Activated T-cell treated with anti-CD3 and anti-CD28 coated beads, Interleukin-2, amount 50 U/mL, for 72 hours (primary cell): ENCODE measurements around the gene FZD10. TPM values are rescaled to one million over a fixed set of nuclear protein-coding genes. Genes with fewer than 3 reads are reported as not detected.

Source experiments
- ATAC-seq, 2 donors: fragments of 150-1000 bp; cut with Tn5 transposase; replicated peaks in 1 of 2; 2 replicates each; pipeline ENCODE4 v1.10.0; 2021; ENCODE audit warnings: moderate library complexity in 2 of 2, mild to moderate bottlenecking in 1 of 2
- DNase-seq, 2 donors: peaks; one replicate each; pipeline ENCODE4 v3.0.0; 2021 to 2022; ENCODE audit warnings: mixed read lengths in 1 of 2
- H3K27ac Mint-ChIP-seq: one replicate; pipeline ENCODE4 v1.8.0; 2022; ENCODE audit warnings: mild to moderate bottlenecking, moderate library complexity, mixed read lengths
- H3K27me3 Mint-ChIP-seq: one replicate; pipeline ENCODE4 v1.8.0; 2022; ENCODE audit warnings: low read depth, mixed read lengths
- H3K36me3 Mint-ChIP-seq, 2 donors: one replicate each; pipeline ENCODE4 v1.8.0; 2022; ENCODE audit warnings: mixed read lengths in 2 of 2, mild to moderate bottlenecking in 1 of 2; ENCODE audit not compliant: insufficient read depth in 2 of 2
- H3K4me1 Mint-ChIP-seq: one replicate; pipeline ENCODE4 v1.8.0; 2022; ENCODE audit warnings: low read depth, mixed read lengths
- H3K4me3 Mint-ChIP-seq, 2 donors: one replicate each; pipeline ENCODE4 v1.8.0; 2022; ENCODE audit warnings: mild to moderate bottlenecking in 2 of 2, mixed read lengths in 2 of 2, moderate library complexity in 2 of 2
- H3K9me3 Mint-ChIP-seq, 2 donors: one replicate each; pipeline ENCODE4 v1.8.0; 2022; ENCODE audit warnings: mixed read lengths in 2 of 2
- total RNA-seq, 2 donors: library from RNA; stranded (reverse); gene quantifications; one replicate each; pipeline ENCODE4 v1.2.3, GENCODE V29; 2022

FZD10 gene
- total RNA-seq, 2 donors from 2014 or later: not detected

GRCh38 chr12:130152386-130152785, 9.9 kb upstream of the FZD10 start:
- peaks cover 12% of the 10 kb centered on the region for H3K27me3 Mint-ChIP-seq
- no peaks in the 10 kb centered on the region for H3K9me3 Mint-ChIP-seq
- no peak for ATAC-seq
- H3K4me3 Mint-ChIP-seq: no peak overlapping the region
- no peak overlapping the region for H3K27ac Mint-ChIP-seq
- DNase-seq: no peak
- H3K36me3 Mint-ChIP-seq: no peaks in the 10 kb centered on the region
- no peaks in the 10 kb centered on the region for H3K4me1 Mint-ChIP-seq

GRCh38 chr12:130153803-130154202, 8.5 kb upstream of the FZD10 start:
- H3K27me3 Mint-ChIP-seq: peaks cover 12% of the 10 kb centered on the region
- no peak for ATAC-seq
- no peaks in the 10 kb centered on the region for H3K4me1 Mint-ChIP-seq
- no peak overlapping the region for H3K27ac Mint-ChIP-seq
- H3K36me3 Mint-ChIP-seq: no peaks in the 10 kb centered on the region
- no peaks in the 10 kb centered on the region for H3K9me3 Mint-ChIP-seq
- H3K4me3 Mint-ChIP-seq: no peak overlapping the region
- no peak for DNase-seq

- ATAC-seq (no peak), DNase-seq (no peak)
- Mint-ChIP-seq H3K27ac (no peak overlapping the region), H3K36me3 (no peaks in the 10 kb centered on the region), H3K9me3 (no peaks in the 10 kb centered on the region), H3K27me3 (peaks cover 12% of the 10 kb centered on the region), H3K4me1 (no peaks in the 10 kb centered on the region), H3K4me3 (no peak overlapping the region)
These were observed 7.8 kb upstream of the FZD10 start for GRCh38 chr12:130154276-130155070.

GRCh38 chr12:130155416-130156073, 6.7 kb upstream of the FZD10 start:
- Mint-ChIP-seq H3K27me3 (peaks cover 12% of the 10 kb centered on the region), H3K36me3 (no peaks in the 10 kb centered on the region), H3K27ac (no peak overlapping the region), H3K4me3 (no peak overlapping the region), H3K4me1 (no peaks in the 10 kb centered on the region), H3K9me3 (no peaks in the 10 kb centered on the region)
- ATAC-seq (no peak), DNase-seq (no peak)

- ATAC-seq (no peak), DNase-seq (no peak)
- H3K4me1 Mint-ChIP-seq: no peaks in the 10 kb centered on the region
- no peak overlapping the region for H3K27ac Mint-ChIP-seq
- H3K4me3 Mint-ChIP-seq: no peak overlapping the region
- peaks cover 12% of the 10 kb centered on the region for H3K27me3 Mint-ChIP-seq
- no peaks in the 10 kb centered on the region for H3K9me3 Mint-ChIP-seq
- H3K36me3 Mint-ChIP-seq: no peaks in the 10 kb centered on the region
These were observed 5.5 kb upstream of the FZD10 start for GRCh38 chr12:130156652-130157275.

- H3K9me3 Mint-ChIP-seq: no peaks in the 10 kb centered on the region
These were observed 4.1 kb upstream of the FZD10 start for GRCh38 chr12:130157998-130158753.

GRCh38 chr12:130158754-130159059, 3.6 kb upstream of the FZD10 start:
- Mint-ChIP-seq H3K9me3 (no peaks in the 10 kb centered on the region), H3K4me3 (no peak overlapping the region), H3K4me1 (peaks cover 2% of the 10 kb centered on the region), H3K27ac (no peak overlapping the region), H3K36me3 (peaks cover 2% of the 10 kb centered on the region in 2 donors), H3K27me3 (peaks cover 22% of the 10 kb centered on the region)
- DNase-seq (no peak), ATAC-seq (no peak)

More at GRCh38 chr12:130157998-130158753, 4.1 kb upstream of the FZD10 start:
- Mint-ChIP-seq H3K4me1 (no peaks in the 10 kb centered on the region), H3K4me3 (no peak overlapping the region), H3K36me3 (no peaks in the 10 kb centered on the region), H3K27ac (no peak overlapping the region), H3K27me3 (peaks cover 16% of the 10 kb centered on the region)
- ATAC-seq: no peak
- DNase-seq: no peak

GRCh38 chr12:130160306-130160705, 2.0 kb upstream of the FZD10 start:
- H3K36me3 Mint-ChIP-seq: peaks cover 3 to 4% of the 10 kb centered on the region in 2 donors
- DNase-seq: no peak
- H3K4me1 Mint-ChIP-seq: peaks cover 4% of the 10 kb centered on the region
- H3K27me3 Mint-ChIP-seq: peaks cover 29% of the 10 kb centered on the region
- H3K27ac Mint-ChIP-seq: no peak overlapping the region
- H3K9me3 Mint-ChIP-seq: no peaks in the 10 kb centered on the region
- no peak for ATAC-seq
- no peak overlapping the region for H3K4me3 Mint-ChIP-seq

GRCh38 chr12:130160711-130161231, 1.5 kb upstream of the FZD10 start:
- Mint-ChIP-seq H3K9me3 (no peaks in the 10 kb centered on the region), H3K27ac (no peak overlapping the region), H3K4me1 (peaks cover 4% of the 10 kb centered on the region), H3K36me3 (peaks cover 3 to 4% of the 10 kb centered on the region in 2 donors), H3K27me3 (peaks cover 29% of the 10 kb centered on the region), H3K4me3 (no peak overlapping the region)
- DNase-seq (no peak), ATAC-seq (no peak)

- Mint-ChIP-seq H3K9me3 (no peaks in the 10 kb centered on the region), H3K4me3 (peak overlapping the region; percentile 40 to 66), H3K27me3 (peaks cover 37% of the 10 kb centered on the region), H3K36me3 (peaks cover 3 to 4% of the 10 kb centered on the region in 2 donors), H3K27ac (no peak overlapping the region), H3K4me1 (peaks cover 4% of the 10 kb centered on the region)
- DNase-seq (no peak), ATAC-seq (peak in 1 of 2 donors; percentile 18)
These were observed 712 bp upstream of the FZD10 start for GRCh38 chr12:130161261-130162243.

GRCh38 chr12:130162745-130163460, 639 bp downstream of the FZD10 start:
- DNase-seq: no peak
- no peaks in the 10 kb centered on the region for H3K9me3 Mint-ChIP-seq
- H3K27me3 Mint-ChIP-seq: peaks cover 45% of the 10 kb centered on the region
- peaks cover 4% of the 10 kb centered on the region for H3K4me1 Mint-ChIP-seq
- ATAC-seq: no peak
- peak overlapping the region; percentile 50 to 77 for H3K4me3 Mint-ChIP-seq
- no peak overlapping the region for H3K27ac Mint-ChIP-seq
- peaks cover 3 to 4% of the 10 kb centered on the region in 2 donors for H3K36me3 Mint-ChIP-seq
